ENCODE measurements around the gene EIF4E2. TPM values are rescaled to one million over a fixed set of nuclear protein-coding genes. Genes with fewer than 3 reads are reported as not detected.

Gene EIF4E2
- total and polyA plus RNA-seq, 2 of the 13 experiments (the other 11 are each of a cell fraction or from before 2014, with no cell fraction given), result 25.0 to 101 TPM

GRCh38 chr2:232550354-232551249 is at the start of gene EIF4E2, which contains the start of gene TIGD1 (continued):
- peak; percentile 99 for TF ChIP-seq ZNF33B (CRISPR knock-in tag; IDR thresholded peaks at IDR 0.05)
- peak; percentile 94 for TF ChIP-seq BHLHE40 (IDR thresholded peaks at IDR 0.05; ENCODE audit: low read length)
- TF ChIP-seq DMTF1 (CRISPR knock-in tag; IDR thresholded peaks at IDR 0.05), result no peak
- peak; percentile 99; the same call in 1 of the 2 replicates for TF ChIP-seq ZNF674 (CRISPR knock-in tag; IDR thresholded peaks at IDR 0.05; ENCODE audit: low read depth)
- peak; percentile 38; the same call in 1 of the 2 replicates for TF ChIP-seq ZNF296 (CRISPR knock-in tag; conservative IDR thresholded peaks at IDR 0.05)
- TF ChIP-seq BCLAF1 (IDR thresholded peaks at IDR 0.05), result no peak
- no peak; a peak in 2 of 4 replicates for TF ChIP-seq NR2F1 (CRISPR knock-in tag; IDR thresholded peaks at IDR 0.05)
- peak; percentile 71; the same call in 1 of the 2 replicates for TF ChIP-seq REXO4 (CRISPR knock-in tag; IDR thresholded peaks at IDR 0.05; ENCODE audit: borderline replicate concordance)
- TF ChIP-seq ZNF253 (CRISPR knock-in tag; IDR thresholded peaks at IDR 0.05; ENCODE audit: borderline replicate concordance), result peak; percentile 87; the same call in 1 of the 2 replicates
- TF ChIP-seq PITX1 (CRISPR knock-in tag; IDR thresholded peaks at IDR 0.05), result peak; percentile 82
- TF ChIP-seq NCOA1 (CRISPR knock-in tag; IDR thresholded peaks at IDR 0.05), result peak; percentile 91; the same call in 1 of the 2 replicates
- peak; percentile 92 for TF ChIP-seq RFXANK (CRISPR knock-in tag; IDR thresholded peaks at IDR 0.05)
- TF ChIP-seq NFKBIZ (CRISPR knock-in tag; IDR thresholded peaks at IDR 0.05), result peak; percentile 98
- peak; percentile 97 for TF ChIP-seq ARNT2 (CRISPR knock-in tag; IDR thresholded peaks at IDR 0.05; ENCODE audit: low read depth)
- peak; percentile 99 for TF ChIP-seq IRF9 (CRISPR knock-in tag; IDR thresholded peaks at IDR 0.05; ENCODE audit: borderline replicate concordance)
- peak; percentile 97 for TF ChIP-seq MXD4 (CRISPR knock-in tag; IDR thresholded peaks at IDR 0.05)
- no peak for TF ChIP-seq ZNF496 (CRISPR knock-in tag; IDR thresholded peaks at IDR 0.05; ENCODE audit: insufficient replicate concordance)
- peak; percentile 70 for TF ChIP-seq FOSL2 (CRISPR knock-in tag; IDR thresholded peaks at IDR 0.05)
- TF ChIP-seq ZNF746 (CRISPR knock-in tag; IDR thresholded peaks at IDR 0.05), result peak; percentile 96
- peak; percentile 93 for TF ChIP-seq ZSCAN30 (CRISPR knock-in tag; IDR thresholded peaks at IDR 0.05)
- TF ChIP-seq ZNF737 (CRISPR knock-in tag; IDR thresholded peaks at IDR 0.05; ENCODE audit: borderline replicate concordance), result 0 out of 2 replicates have a peak, but pooled peaks have one; percentile 18
- 0 out of 2 replicates have a peak, but pooled peaks have one; percentile 37 for TF ChIP-seq PBX2 (CRISPR knock-in tag; IDR thresholded peaks at IDR 0.05)

All from HepG2 (cell line).